Stimulated activated CD4-positive, alpha-beta T cell treated with anti-CD3 and anti-CD28 coated beads, Interleukin-1b, Interleukin-23, amount 100 ng/mL, for 24 hours (primary cell): ENCODE data around the gene CFAP157.

Experiments used
- DNase-seq, 4 experiments: peaks; one replicate each; pipeline ENCODE4 v3.0.0-alpha.2; 2020; ENCODE audit warnings: low read depth in 4 of 4, low spot score in 1 of 4

Gene CFAP157

DNA sequence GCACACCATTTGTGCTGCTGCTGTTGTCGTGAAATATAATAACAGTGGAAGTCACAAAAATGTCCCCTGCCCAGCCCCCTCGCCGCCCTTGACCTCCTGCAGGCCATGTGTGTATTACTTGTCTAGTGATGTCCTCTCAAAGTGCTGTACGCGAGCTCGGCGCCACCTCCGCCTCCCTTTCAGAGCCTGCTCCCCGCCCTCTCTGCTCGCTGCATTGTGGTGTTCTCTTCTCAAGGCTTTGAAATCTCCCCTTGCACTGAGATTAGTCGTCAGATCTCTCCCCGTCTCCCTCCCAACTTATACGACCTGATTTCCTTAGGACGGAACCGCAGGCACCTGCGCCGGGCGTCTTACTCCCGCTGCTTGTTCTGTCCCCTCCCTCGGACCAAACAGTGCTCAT lies 14.7 kb upstream of the CFAP157 start:
- DNase-seq: no peak

DNA sequence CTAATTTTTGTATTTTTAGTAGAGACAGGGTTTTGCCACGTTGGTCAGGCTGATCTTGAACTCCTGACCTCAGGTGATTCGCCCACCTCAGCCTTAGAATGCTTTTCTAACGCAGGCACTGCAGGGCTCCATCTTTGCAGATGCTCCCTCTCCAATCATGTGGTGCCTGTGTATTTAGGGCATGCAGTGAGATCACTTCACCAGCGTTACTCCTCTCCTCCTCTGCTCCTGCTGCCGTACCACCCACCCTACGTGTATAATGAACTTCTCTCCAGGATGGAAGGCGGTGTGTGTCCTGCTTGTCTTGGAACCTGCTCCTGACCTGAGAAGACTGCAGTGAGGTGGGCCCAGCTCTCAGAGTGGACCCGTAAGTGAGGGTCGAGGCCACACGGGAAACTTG lies 13.6 kb upstream of the CFAP157 start:
- no peak for DNase-seq

DNA sequence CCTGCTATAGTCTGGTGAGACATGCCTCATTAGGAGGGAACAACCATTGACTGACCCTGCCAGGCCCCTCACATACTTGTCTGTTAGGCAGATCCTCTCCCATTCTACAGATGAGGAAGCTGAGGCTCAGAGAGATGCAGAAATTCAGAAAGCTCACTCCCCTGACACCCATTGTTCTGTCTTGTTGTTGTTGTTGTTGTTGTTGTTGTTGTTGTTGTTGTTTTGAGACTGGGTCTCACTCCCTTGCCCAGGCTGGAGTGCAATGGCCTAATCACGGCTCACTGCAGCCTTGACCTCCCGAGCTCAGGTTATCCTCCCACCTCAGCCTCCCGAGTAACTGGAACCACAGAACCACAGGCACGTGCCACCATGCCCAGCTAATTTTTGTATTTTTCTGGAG lies 13.1 kb upstream of the CFAP157 start:
- no peak for DNase-seq

DNA sequence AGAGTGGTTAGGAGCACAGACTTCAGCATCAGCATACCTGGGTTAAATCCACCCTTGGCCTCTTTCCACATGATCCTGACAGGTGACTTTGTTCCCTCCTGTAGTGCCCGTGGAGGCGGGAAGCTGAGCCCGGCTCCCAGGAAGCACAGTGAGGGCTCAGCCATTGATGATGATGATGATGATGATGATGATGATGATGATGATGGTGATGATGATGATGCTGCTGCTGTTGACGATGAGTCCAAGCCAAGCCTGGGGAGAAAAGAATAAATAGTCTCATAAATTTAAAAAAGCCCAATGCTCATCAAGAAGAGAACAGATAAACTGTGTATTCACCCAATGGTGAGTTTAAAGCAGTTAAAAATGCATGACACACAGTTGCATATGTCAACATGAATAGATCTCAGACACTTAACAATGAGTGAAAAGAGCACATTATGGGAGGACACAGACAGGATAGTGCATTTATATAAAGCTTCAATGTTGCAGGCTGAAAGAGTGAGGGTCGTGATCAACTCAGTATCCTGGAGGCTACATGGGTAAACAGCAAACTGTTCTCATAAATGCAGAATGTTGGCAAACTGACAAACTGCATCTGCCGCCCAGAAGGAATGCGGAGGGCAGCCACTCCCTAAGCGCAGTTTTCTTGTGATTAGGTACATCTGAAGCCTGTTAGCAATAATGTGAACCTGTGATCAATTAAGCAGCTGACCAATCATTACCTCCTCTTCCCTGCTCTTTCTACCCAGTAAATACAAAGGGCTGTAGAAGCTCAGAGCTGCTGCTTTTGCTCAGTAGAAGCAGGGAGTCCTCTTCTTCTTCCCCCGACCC lies 11.7 kb upstream of the CFAP157 start:
- no peak for DNase-seq

DNA sequence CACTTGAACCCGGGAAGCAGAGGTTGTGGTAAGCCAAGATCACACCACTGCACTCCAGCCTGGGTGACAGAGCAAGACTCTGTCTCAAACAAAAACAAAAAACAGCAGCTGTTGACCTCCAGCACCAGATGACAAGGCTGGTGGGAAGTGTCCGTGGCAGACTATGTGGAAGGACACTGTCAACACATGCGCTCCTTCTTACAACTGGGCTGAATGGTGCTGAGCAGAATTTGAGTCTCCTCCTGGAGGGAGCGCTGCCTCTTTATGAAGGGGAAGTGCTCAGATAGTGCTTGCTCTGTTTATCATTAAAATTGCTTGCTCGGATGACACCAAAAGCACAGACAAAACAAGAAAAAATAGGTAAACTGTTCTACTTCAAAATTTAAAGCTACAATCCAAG lies 9.2 kb upstream of the CFAP157 start:
- DNase-seq: no peak

DNA sequence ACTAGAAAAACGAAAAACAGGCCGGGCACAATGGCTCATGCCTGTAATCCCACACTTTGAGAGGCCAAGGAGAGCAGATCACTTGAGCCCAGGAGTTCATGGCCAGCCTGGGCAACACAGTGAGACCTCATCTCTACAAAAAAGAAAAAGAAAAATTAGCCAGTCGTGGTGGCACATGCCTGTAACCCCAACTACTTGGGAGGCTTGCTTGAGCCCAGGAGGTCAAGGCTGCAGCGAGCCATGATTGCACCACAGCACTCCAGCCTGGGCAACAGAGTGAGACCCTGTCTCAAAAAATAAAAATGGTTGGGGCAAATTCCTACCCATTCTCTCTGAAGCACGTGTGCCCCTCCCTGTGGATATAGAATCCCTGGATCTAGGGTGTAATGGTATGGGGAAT lies 8.4 kb upstream of the CFAP157 start:
- no peak for DNase-seq

DNA sequence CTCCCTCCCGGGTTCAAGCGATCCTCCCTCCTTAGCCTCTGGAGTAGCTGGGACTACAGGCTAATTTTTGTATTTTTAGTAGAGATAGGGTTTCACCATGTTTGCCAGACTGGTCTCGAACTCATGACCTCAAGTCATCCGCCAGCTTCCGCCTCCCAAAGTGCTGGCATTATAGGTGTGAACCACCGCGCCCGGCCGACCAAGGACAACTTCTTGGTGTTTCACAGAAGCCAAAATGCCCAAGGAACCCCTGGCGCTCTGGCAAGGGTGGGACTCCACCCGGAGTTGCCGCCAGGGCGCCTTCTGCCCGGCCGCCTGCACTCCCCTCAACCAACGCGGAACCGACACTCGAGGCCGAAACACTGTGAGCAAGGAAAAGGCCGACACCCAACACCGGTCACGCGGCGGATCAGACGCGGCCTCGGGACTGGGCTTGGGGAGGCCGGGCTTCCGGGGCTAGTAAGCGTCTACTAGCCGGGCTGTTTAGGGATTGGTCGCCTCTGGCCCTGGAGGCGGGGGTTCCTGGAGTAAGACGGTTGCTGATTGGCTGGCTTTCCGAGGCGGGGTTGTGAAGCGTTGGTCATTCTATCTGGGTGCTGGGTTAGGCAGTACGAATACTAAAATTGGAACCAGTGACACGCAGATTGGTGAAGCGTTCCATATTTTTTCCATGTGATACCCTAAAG lies 7.7 kb upstream of the CFAP157 start:
- DNase-seq: peak; percentile 57 to 80 (median 76)

DNA sequence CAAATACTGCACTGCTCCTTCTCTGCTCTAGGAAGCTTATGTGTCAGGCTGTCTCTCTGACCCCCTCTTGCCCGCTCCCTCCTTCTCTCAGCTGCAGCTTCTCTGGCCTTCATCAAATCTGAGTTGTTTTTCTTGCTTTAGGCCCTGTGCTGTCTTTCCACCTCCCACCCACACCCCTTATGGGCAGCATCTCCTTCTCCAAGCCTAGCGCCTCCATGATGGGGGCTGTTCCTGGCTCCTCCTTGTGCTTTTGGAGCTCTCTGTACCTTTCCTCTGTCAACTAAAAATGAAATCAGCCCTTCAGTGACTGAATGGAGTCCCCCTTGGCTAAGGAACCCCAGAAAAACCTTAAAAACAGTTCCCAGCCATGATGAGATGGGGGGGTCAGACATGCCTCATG lies 6.6 kb upstream of the CFAP157 start:
- DNase-seq: no peak

DNA sequence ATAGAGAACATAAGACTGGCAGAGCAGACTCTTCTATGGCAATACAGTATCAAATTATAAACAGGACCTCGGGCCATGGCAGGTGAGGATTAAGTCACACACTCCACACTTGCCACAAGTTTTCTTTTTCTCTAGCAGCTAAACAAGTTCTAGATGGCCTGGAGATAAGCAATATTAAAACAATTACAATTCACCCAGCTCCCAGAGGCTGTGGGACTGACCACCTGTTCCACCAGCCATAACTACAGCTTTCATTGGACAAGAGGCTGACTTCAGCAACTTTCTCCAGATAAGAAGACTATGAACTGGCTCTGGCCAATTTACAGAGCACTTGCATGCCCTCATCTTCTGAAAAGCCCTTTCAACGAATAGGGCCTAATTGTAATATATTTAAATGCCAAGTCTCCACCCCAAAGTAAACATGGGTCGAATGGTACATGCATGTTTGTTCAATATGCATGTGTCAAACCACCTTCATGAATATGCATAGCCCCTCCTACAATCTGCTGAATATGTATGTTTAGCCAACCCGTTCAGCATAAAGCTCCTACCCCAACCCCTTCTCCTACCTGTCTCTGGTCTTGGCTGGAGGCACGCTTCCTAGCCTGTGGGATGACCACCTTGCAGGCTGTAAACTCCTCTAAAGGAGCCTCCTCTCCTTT lies 6.1 kb upstream of the CFAP157 start:
- no peak for DNase-seq

DNA sequence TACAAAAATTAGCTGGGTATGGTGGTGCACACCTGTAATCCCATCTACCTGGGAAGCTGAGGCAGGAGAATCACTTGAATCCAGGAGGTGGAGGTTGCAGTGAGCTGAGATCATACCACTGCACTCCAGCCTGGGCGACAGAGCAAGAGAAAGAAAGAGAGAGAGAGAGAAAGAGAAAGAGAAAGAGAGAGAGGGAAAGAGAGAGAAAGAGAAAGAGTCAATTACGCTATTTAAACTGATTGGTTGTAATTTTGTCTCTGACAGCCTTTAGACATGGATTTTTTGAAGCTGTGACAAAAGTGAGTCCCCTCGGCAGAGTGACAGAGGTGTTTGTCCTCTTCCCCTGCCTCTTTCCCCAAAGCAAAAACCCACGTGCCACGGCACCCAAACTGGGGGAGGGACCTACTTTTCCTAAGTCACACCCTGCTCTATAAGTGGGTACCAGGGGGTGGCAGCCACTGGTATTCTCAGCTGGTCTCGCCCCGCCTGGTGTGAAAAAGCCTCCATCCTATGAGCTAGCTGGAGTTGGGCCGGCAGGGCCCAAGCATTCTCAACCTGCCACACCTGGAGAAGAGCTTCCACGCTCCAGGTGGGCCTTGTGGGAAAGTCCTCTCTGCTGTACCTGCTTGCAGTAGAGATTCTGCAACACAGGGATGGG lies 3.4 kb upstream of the CFAP157 start:
- DNase-seq: no peak

DNA sequence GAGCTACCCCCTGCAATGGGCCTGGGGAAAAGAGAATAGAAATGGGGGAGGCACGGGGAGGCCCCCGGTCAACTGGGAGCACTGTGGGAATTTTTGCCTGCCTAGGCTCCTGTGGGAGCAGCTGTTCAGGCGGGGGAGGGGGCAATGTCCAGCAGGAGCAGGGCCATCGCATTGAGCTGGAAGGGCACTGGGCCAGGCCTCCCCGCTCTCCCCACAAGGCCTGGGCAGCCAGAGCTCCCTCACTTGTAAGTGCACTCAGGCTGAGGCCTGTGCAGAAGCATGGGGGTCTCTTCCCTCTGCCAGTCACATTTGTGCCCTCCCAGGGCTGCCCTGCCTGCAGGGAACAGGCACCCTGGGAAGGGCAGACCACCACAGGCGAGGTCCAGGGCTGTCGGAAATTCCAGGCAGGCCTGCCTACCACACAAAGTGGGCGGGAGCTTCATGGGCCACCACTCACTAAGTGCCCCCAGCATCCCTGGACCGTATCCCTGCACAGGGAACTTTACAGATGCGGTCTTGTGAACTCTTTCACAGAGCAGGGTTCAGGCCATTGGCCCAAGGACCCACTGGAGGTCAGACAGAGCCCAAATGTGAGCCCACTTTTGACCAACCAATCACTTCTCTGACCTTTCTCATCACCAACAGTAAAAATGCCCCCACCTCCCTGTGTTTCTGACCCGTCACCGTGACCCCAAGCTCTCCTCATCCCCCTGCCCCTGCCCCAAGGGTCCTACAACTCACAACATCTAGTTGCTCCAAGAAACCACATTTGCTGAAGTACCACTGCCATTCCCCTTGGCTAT lies 1.0 kb upstream of the CFAP157 start:
- no peak for DNase-seq

DNA sequence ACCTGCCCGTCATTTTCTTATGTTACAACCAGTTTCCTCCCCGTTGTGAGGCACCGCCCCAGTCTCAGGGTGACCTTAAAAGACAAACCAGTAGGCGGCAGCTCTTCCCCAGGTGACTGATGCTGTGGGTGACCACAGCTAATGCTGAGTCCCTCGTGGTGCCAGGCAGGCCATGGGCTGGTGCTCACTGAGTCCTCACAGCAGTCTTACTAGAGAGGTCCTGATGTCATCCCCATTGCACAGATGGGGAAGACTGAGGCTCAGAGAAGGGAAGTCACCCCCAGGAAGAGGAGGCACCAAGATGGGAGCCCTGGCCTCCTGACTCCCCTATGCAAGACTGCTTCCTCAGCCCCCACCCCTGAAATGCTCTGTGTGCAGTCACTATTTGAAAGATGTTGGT lies 978 bp downstream of the CFAP157 start:
- no peak for DNase-seq

DNA sequence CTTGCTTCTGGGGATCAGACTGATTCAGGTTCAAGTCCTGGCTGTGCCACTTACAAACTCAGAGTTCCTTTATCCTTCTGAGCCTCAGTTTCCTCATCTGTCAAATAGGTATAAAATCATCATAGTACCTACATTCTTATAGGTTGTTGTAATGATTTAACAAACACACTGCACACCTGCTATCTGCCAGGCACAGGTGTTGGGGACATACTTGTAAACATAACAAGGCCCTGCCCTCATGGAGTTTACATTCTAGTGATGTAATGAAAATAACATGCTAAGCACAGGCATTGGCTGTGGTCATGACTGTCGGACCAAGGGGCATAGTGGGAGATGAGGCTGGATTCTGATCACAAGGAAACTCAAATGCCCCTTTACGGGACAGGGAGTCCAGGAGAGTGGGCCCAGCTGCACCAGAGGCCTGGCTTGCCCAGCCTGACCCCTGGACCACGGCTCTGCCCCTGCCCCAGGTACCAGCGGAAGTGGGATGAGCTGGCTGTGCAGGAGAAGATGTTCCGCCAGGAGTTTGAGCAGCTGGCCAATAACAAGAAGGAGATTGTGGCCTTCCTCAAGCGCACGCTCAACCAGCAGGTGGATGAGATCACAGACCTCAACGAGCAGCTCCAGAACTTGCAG lies 2.3 kb downstream of the CFAP157 start:
- DNase-seq: no peak

DNA sequence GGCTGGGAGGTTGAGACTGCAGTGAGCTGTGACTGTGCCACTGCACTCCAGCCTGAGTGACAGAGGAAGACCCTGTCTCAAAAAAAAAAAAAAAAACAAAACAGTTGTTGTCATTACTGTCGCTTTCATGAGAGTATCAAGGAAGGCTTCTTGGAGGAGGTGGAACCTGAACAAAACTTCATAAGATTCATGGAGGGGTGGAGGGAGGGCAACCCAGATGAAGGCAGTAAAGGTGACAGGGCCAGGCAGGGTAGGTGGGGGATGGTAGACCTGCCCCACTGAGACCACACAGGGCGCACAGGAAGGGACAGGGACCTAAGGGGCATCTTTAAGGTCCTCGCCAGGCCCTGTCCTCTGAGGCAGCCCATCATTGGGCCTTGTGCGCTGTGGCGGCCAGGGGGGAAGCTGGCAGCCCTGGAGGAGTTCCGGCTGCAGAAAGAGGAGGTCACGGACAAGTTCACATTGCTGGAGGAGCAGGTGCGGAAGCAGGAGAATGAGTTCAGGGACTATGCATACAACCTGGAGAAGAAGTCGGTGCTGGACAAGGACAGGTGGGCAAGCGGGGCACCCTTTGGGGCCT lies 3.5 kb downstream of the CFAP157 start:
- DNase-seq: no peak

DNA sequence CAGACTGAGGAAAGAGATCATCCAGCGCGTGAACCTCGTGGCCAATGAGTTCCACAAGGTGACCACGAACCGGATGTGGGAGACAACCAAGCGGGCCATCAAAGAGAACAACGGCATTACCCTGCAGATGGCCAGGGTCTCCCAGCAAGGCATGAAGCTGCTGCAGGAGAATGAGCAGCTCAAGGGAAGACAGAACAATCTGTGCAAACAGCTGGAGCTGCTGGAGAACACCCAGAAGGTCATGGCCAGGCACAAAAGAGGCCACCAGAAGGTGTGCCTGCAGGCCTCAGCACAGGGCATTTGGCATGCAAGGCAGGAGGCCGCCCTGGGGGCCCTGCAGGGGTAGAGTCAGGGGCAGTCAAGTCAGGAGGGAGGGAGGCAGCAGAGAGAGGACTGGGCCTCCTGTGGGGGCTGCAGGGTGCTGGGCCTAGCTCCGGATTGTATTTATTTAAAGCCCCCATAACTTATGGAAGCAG lies 4.5 kb downstream of the CFAP157 start:
- no peak for DNase-seq

DNA sequence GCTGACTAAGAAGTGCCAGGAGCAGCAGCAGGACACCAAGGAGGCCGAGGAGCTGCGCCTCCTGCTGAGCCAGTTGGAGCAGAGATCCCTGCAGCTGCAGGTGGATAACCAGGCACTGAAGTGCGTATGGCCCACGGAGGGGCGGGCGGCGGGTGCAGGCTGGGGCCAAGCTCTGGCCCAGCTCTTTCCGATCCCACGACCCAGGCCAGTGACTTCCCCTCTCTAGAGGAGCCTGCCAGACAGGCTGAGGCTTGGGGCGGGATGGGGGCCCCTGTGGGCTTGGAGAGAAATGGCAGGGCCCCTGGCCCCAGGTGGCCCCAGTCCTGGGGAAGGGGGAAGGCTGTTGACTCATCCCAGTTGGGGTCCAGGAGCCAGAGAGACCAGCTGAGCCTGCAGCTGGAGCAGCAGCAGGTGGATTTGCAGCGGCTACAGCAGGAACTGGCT lies 5.1 kb downstream of the CFAP157 start:
- no peak for DNase-seq

DNA sequence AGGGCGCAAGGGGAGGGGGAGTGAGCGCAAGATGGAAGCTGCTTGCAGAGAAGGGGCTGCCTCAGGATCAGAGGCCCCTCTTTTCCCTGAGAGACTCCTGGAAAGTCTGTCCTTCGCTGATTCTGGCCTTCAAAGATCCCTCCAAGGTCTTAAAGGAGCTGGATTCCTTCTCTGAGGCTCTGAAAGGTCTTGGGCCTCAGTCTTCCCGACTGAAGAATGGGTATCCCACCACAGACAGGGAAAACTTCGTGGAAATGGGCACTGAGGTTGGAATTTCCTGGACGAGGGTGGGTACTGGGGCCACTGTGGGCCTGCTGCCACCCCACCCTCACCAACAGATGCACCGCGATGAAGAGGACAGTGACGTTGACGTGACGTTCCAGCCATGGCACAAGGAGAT lies 5.6 kb downstream of the CFAP157 start:
- no peak for DNase-seq

DNA sequence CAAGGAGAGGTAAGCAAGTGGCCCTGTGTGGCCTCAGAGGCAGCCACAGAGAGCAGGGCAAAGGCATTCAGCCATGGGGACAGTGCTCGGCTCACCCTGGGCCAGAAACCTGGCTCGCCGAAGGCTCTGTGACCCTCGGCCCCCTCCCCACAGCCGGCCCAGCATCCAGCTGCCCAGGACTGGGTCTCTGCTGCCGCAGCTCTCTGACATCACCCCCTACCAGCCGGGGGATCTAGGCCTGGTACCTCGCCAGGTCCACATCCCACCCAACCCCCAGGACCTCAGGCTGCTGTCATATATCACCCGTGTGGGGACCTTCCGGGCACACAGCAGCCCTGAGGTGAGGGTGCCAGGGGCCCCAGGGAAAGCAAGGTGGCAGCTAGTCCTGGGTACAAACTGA lies 6.1 kb downstream of the CFAP157 start:
- DNase-seq: no peak

DNA sequence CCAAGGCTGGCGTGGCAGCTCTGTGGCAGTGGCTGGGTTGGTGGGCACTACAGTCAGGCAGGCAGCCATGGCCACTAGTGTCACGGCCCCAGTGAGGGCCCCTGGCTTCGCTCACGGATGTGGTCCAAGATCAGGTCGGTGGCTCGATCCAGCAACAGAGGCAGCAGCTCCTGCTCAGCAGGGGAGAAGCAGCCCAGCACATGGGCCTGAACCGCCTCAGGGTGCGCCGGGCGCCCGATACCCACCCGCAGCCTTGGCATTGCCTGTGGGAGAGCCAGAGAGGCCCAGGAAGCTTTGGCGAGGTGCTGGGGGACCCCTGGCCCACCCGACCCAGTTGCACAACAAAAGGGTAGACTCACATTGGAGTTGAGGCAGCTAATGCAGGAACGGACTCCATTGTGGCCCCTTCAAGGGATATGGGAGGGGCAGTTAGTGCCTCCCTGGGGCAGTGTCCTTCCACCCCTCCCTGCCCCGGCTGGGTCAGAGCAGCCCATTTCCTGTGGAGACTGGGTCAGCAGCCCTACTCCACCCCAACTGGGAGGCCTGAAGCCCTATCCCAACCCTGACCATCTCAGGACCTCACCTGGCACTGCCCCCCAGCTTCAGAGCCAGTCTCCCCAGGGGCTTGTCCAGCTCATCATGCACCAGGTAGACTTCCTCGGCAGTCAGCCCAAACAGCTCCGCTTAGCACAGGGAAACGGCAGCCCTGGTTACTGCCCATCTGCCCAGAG lies 7.4 kb downstream of the CFAP157 start:
- no peak for DNase-seq
